A673 (cell line): ENCODE measurements around the gene ULBP1. TPM values are rescaled to one million over a fixed set of nuclear protein-coding genes. Genes with fewer than 3 reads are reported as not detected.
"Not testable (repeated sequence)": the region's sequence is repeated elsewhere in the genome, so short reads cannot be mapped to it uniquely, and the experiment has no call there.

Experiments used
- BruUV-seq: library from RNA; stranded (reverse); fragments of 400-500 nt; replicated peaks from 2 replicates; lab custom pipeline; 2021; lab: Mats Ljungman, UMichigan
- CTCF ChIA-PET: fragments of 300-600 bp; sonication (Branson Sonifier 250); formaldehyde crosslinking; loops from one replicate; lab custom pipeline; 2022; ENCODE audit warnings: antibody characterized with exemption; lab: Charles Lee
- POLR2A ChIA-PET: fragments of 300-600 bp; sonication (Branson Sonifier 250); formaldehyde crosslinking; loops from one replicate; lab custom pipeline; 2022; ENCODE audit warnings: antibody characterized with exemption; ENCODE audit not compliant: low non-redundant PET; lab: Charles Lee
- DNase-seq: peaks from one replicate; pipeline ENCODE4 v3.0.0-alpha.2; 2015; ENCODE audit warnings: low spot score
- H3K27ac ChIP-seq: fragments of 200-600 bp; sonication (generic); 2 replicates; pipeline ENCODE4 v1.5.1; 2016; ENCODE audit warnings: mixed run types, low read depth, mild to moderate bottlenecking, mixed read lengths, antibody characterized with exemption, low read length; ENCODE audit not compliant: poor library complexity, severe bottlenecking
- H3K27me3 ChIP-seq: fragments of 200-600 bp; sonication (generic); replicated peaks from 2 replicates; pipeline ENCODE4 v1.6.1; 2017; ENCODE audit warnings: mixed run types, low read depth, mild to moderate bottlenecking, mixed read lengths, antibody characterized with exemption, low read length; ENCODE audit not compliant: insufficient read depth, poor library complexity
- H3K36me3 ChIP-seq: fragments of 200-600 bp; sonication (generic); 2 replicates; pipeline ENCODE4 v1.6.1; 2016; ENCODE audit warnings: mixed run types, mild to moderate bottlenecking, mixed read lengths, antibody characterized with exemption, low read length; ENCODE audit not compliant: insufficient read depth, poor library complexity, severe bottlenecking
- H3K4me1 ChIP-seq: fragments of 200-600 bp; sonication (generic); 2 replicates; pipeline ENCODE4 v1.6.1; 2017; ENCODE audit warnings: mixed run types, mild to moderate bottlenecking, mixed read lengths, antibody characterized with exemption, low read length; ENCODE audit not compliant: insufficient read depth, poor library complexity, severe bottlenecking
- H3K4me3 ChIP-seq: fragments of 200-600 bp; sonication (generic); 2 replicates; pipeline ENCODE4 v1.5.1; 2016; ENCODE audit warnings: low read depth, mixed run types, mild to moderate bottlenecking, mixed read lengths, low read length; ENCODE audit not compliant: poor library complexity, severe bottlenecking
- H3K9me3 ChIP-seq: fragments of 200-600 bp; sonication (generic); 2 replicates; pipeline ENCODE4 v1.6.1; 2016; ENCODE audit warnings: mixed run types, low read depth, mild to moderate bottlenecking, mixed read lengths, antibody characterized with exemption, low read length; ENCODE audit not compliant: poor library complexity, severe bottlenecking
- EZH2 ChIP-seq: fragments of 200-600 bp; sonication (generic); IDR thresholded peaks from 2 replicates; pipeline ENCODE4 v1.6.1; 2017; ENCODE audit warnings: borderline replicate concordance, low read depth, mild to moderate bottlenecking, mixed read lengths, antibody characterized with exemption, low read length; ENCODE audit not compliant: poor library complexity, severe bottlenecking
- intact Hi-C: fragments of 100-400 bp; cut with micrococcal nuclease; formaldehyde crosslinking; loops from one replicate; pipeline ENCODE4 v1.10.0; 2022; ENCODE audit not compliant: unreplicated experiment
- total RNA-seq: library from RNA; stranded (reverse); gene quantifications from 2 replicates; pipeline ENCODE4 v1.2.3, GENCODE V29; 2021
- TF ChIP-seq, protein P1 (sequence below): fragments of 300-800, 200-600 bp; sonication (generic); conservative IDR thresholded peaks from 2 replicates; pipeline ENCODE4 v1.5.1; 2017; ENCODE audit warnings: low read depth, mild to moderate bottlenecking, antibody characterized with exemption, low read length, moderate library complexity, mixed read lengths

The ULBP1 gene
- total RNA-seq, 1 experiment from 2014 or later = 5.2 TPM

DNA sequence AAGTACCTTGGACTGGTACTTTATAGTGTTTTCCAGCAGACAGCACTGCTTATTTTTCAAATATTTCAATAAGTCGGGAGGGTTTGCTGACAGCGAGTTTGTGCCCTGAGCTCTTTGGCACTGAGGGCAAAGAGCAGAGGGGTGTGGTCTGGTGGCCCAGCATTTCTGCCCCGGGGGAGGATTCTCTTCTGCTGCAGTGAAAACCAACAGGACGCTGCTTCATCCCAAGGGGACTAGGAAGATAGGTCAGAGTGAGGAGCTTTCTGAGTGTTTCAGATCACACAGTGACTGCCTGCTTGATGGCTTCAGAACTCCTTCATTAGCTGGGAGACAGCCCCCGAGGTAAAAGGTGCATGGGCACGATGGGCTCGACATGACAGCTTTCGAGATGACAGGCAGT lies 13.3 kb upstream of the ULBP1 start:
- ChIA-PET POLR2A (no interaction called here), CTCF (no interaction called here)
- H3K27me3 ChIP-seq = peaks cover 22% of the 10 kb centered on the region
- no peaks in the 10 kb centered on the region for H3K9me3 ChIP-seq
- intact Hi-C loops = no loop called here
- no peak overlapping the region for H3K27ac ChIP-seq
- no peak overlapping the region for H3K4me3 ChIP-seq
- no peaks in the 10 kb centered on the region for H3K36me3 ChIP-seq
- no TSS peak for BruUV-seq
- H3K4me1 ChIP-seq = no peaks in the 10 kb centered on the region
- TF ChIP-seq, protein P1, sequence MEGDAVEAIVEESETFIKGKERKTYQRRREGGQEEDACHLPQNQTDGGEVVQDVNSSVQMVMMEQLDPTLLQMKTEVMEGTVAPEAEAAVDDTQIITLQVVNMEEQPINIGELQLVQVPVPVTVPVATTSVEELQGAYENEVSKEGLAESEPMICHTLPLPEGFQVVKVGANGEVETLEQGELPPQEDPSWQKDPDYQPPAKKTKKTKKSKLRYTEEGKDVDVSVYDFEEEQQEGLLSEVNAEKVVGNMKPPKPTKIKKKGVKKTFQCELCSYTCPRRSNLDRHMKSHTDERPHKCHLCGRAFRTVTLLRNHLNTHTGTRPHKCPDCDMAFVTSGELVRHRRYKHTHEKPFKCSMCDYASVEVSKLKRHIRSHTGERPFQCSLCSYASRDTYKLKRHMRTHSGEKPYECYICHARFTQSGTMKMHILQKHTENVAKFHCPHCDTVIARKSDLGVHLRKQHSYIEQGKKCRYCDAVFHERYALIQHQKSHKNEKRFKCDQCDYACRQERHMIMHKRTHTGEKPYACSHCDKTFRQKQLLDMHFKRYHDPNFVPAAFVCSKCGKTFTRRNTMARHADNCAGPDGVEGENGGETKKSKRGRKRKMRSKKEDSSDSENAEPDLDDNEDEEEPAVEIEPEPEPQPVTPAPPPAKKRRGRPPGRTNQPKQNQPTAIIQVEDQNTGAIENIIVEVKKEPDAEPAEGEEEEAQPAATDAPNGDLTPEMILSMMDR = no peak
- TF ChIP-seq EZH2 = no peak
- no peak for DNase-seq

DNA sequence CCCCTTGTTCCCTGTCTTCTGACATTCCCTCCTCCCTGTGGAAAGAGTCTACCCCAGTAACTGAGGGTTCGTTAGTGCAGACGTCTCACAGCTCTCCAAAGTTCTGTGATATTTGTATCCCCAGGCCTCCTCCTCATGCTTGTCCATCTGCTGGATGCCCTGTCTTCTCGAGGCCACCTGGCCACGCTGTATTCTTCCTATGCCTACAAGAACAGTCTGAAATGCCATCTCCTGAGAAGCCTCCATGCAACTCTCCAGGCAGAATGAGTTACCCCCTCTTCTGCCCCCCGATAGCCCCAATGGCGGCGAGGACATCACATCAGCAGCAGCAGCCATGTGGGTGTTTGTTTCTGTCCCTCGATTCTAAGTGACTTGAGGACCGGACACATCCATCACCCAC lies 12.6 kb upstream of the ULBP1 start:
- no TSS peak for BruUV-seq
- ChIA-PET CTCF (no interaction called here), POLR2A (no interaction called here)
- Histone ChIP-seq H3K4me1 (no peaks in the 10 kb centered on the region), H3K9me3 (no peaks in the 10 kb centered on the region), H3K4me3 (no peak overlapping the region), H3K36me3 (no peaks in the 10 kb centered on the region), H3K27ac (no peak overlapping the region), H3K27me3 (peaks cover 28% of the 10 kb centered on the region)
- no peak for DNase-seq
- TF ChIP-seq, protein P1 = no peak
- no peak for TF ChIP-seq EZH2
- intact Hi-C loops = no loop called here

DNA sequence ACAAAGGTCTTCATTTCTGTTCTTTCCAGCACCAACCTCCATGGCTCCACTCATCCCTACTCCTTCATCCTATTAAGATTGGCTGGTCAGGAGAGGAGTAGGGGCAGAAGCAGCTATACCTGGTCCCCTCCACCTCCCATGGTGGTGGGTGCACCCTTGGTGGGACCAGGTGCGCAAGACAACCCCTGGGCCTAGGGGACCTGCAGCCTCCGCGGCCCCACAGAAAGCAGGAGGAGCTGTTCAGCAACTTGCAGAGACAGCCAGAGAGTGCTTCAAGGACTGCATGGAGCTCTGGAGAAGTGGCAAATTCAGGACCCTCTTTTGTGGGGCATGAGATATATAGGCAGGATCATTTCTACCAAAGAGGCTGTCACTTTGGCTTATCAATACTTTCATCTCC lies 12.1 kb upstream of the ULBP1 start:
- intact Hi-C loops = no loop called here
- H3K4me3 ChIP-seq = no peak overlapping the region
- DNase-seq = no peak
- no peak overlapping the region for H3K27ac ChIP-seq
- H3K27me3 ChIP-seq = peaks cover 32% of the 10 kb centered on the region
- CTCF ChIA-PET = no interaction called here
- POLR2A ChIA-PET = no interaction called here
- no peaks in the 10 kb centered on the region for H3K4me1 ChIP-seq
- no peak for TF ChIP-seq EZH2
- TF ChIP-seq, protein P1 = no peak
- no peaks in the 10 kb centered on the region for H3K9me3 ChIP-seq
- no peaks in the 10 kb centered on the region for H3K36me3 ChIP-seq
- no TSS peak for BruUV-seq

DNA sequence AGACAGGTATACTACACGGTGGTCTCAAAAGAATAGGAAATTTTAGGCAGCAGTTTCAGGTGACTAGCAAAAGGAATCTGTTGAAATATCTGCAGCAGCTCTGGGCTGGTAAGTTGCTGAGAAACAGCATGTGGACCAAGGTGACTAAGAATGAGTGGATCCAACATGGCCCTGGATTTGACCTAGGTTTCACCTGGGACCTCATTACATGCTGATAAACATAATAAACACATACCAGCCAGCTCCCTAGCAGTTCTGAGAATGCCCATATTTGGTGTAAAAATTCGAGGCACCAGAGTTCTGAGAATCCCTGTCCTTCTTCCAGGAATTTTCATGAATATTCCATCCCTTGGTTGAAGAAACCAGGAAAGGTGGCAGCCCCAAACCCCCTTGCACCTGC lies 10.4 kb upstream of the ULBP1 start:
- H3K4me1 ChIP-seq, H3K27ac ChIP-seq, H3K4me3 ChIP-seq, POLR2A ChIA-PET, BruUV-seq, H3K9me3 ChIP-seq, intact Hi-C loops, H3K36me3 ChIP-seq, DNase-seq: not testable (repeated sequence)
- H3K27me3 ChIP-seq = peaks cover 41% of the 10 kb centered on the region
- CTCF ChIA-PET = interaction anchor here (0.5 kb wide), 1 partner anchor 923 kb away, joined by 3 read pairs; no protein-coding TSS in a partner anchor
